CD4-positive, alpha-beta T cell (primary cell): ENCODE data around the gene RASAL2. TPM values are rescaled to one million over a fixed set of nuclear protein-coding genes. Genes with fewer than 3 reads are reported as not detected.

Experiments used
- ATAC-seq: fragments of 200-7000 bp; cut with Tn5 transposase; one replicate; pipeline ENCODE4 v1.10.0; 2022; ENCODE audit warnings: mild to moderate bottlenecking; ENCODE audit not compliant: poor library complexity
- CTCF ChIA-PET: fragments of 350-600 bp; sonication (Branson Sonifier 250); formaldehyde crosslinking; loops from one replicate; lab custom pipeline; 2021; ENCODE audit warnings: antibody characterized with exemption, inconsistent platforms; lab: Charles Lee
- POLR2A ChIA-PET: fragments of 350-600 bp; sonication (Branson Sonifier 250); formaldehyde crosslinking; loops from one replicate; lab custom pipeline; 2021; ENCODE audit warnings: antibody characterized with exemption, inconsistent platforms; lab: Charles Lee
- DNase-seq, 14 experiments: peaks; one replicate each; pipeline ENCODE4 v3.0.0-alpha.2; 2013 to 2020; ENCODE audit warnings: mixed read lengths in 2 of 14
- H3K27ac ChIP-seq, 2 donors: one replicate each; pipeline versions ENCODE4 v1.5.1 to v1.7.0; 2013; ENCODE audit warnings: low read length in 2 of 2, low read depth in 1 of 2, mild to moderate bottlenecking in 1 of 2
- H3K27me3 ChIP-seq, 2 experiments: 1 replicate in 1 of 2; 2 replicates in 1 of 2; pipeline versions ENCODE4 v1.6.1 to v1.7.0; 2013; ENCODE audit warnings: low read length in 2 of 2, control low read depth in 1 of 2, mild to moderate bottlenecking in 1 of 2, moderate library complexity in 1 of 2; ENCODE audit not compliant: insufficient read depth in 2 of 2, control insufficient read depth in 1 of 2
- H3K36me3 ChIP-seq: one replicate; pipeline ENCODE4 v1.6.1; 2013; ENCODE audit warnings: low read length, control low read depth; ENCODE audit not compliant: insufficient read depth
- H3K4me1 ChIP-seq: one replicate; pipeline ENCODE4 v1.6.1; 2013; ENCODE audit warnings: low read length, control low read depth; ENCODE audit not compliant: insufficient read depth
- H3K4me3 ChIP-seq: one replicate; pipeline ENCODE4 v1.5.1; 2013; ENCODE audit warnings: mild to moderate bottlenecking, low read length, moderate library complexity
- H3K9me3 ChIP-seq, 2 experiments: 1 replicate in 1 of 2; 2 replicates in 1 of 2; pipeline versions ENCODE4 v1.6.1 to v1.7.0; 2013; ENCODE audit warnings: low read length in 2 of 2, mild to moderate bottlenecking in 2 of 2, control low read depth in 1 of 2, moderate library complexity in 1 of 2; ENCODE audit not compliant: control insufficient read depth in 1 of 2, insufficient read depth in 1 of 2
- H3K27ac Mint-ChIP-seq: one replicate; pipeline ENCODE4 v1.8.0; 2020; ENCODE audit warnings: mixed read lengths
- H3K27me3 Mint-ChIP-seq: one replicate; pipeline ENCODE4 v1.8.0; 2021; ENCODE audit warnings: mixed read lengths
- H3K36me3 Mint-ChIP-seq: one replicate; pipeline ENCODE4 v1.8.0; 2021; ENCODE audit warnings: low read depth, mixed read lengths
- H3K4me1 Mint-ChIP-seq: one replicate; pipeline ENCODE4 v1.8.0; 2021; ENCODE audit warnings: low read depth, mixed read lengths
- H3K4me3 Mint-ChIP-seq: one replicate; pipeline ENCODE4 v1.8.0; 2020; ENCODE audit warnings: mild to moderate bottlenecking, mixed read lengths
- H3K9me3 Mint-ChIP-seq: one replicate; pipeline ENCODE4 v1.8.0; 2020; ENCODE audit warnings: mixed read lengths
- intact Hi-C, 2 experiments: fragments of 100-400 bp; cut with DNase I in 1 of 2; cut with micrococcal nuclease in 1 of 2; formaldehyde crosslinking; loops; one replicate each; pipeline versions ENCODE4 v1.15.1 to v1.9.0; 2023 to 2025; cut with DNase I, micrococcal nuclease
- total RNA-seq, 174 experiments: library from RNA in 2 of 174; stranded (reverse) in 2 of 174; gene quantifications; one replicate each; pipeline ENCODE4 v1.2.3 and lab custom pipeline; 2021 to 2026
- TF ChIP-seq, protein P1 (sequence below): fragments of 200-600 bp; IDR thresholded peaks from one replicate; pipeline ENCODE4 v1.8.0; 2022; ENCODE audit warnings: antibody characterized with exemption, mild to moderate bottlenecking

Gene RASAL2
- total RNA-seq, 2 experiments from 2014 or later: 0.03 TPM; not detected in 1

GRCh38 chr1:178232108-178232507 is 138.2 kb downstream of the RASAL2 start:
- intact Hi-C loops: no loop called here
- H3K4me3 Mint-ChIP-seq: no peak overlapping the region
- no peaks in the 10 kb centered on the region for H3K27me3 Mint-ChIP-seq
- Histone ChIP-seq H3K9me3 (peaks cover 0 to 4% of the 10 kb centered on the region in 2 experiments), H3K36me3 (no peaks in the 10 kb centered on the region), H3K4me3 (no peak overlapping the region), H3K4me1 (no peaks in the 10 kb centered on the region), H3K27me3 (no peaks in the 10 kb centered on the region), H3K27ac (no peak overlapping the region)
- H3K36me3 Mint-ChIP-seq: no peaks in the 10 kb centered on the region
- no peak for DNase-seq
- ChIA-PET CTCF (interaction anchor here (0.6 kb wide), 1 partner anchor 57 kb away, joined by 3 read pairs; no protein-coding TSS in a partner anchor), POLR2A (no interaction called here)
- no peak overlapping the region for H3K27ac Mint-ChIP-seq
- H3K4me1 Mint-ChIP-seq: no peaks in the 10 kb centered on the region
- no peak for ATAC-seq
- H3K9me3 Mint-ChIP-seq: no peaks in the 10 kb centered on the region
- TF ChIP-seq, protein P1, sequence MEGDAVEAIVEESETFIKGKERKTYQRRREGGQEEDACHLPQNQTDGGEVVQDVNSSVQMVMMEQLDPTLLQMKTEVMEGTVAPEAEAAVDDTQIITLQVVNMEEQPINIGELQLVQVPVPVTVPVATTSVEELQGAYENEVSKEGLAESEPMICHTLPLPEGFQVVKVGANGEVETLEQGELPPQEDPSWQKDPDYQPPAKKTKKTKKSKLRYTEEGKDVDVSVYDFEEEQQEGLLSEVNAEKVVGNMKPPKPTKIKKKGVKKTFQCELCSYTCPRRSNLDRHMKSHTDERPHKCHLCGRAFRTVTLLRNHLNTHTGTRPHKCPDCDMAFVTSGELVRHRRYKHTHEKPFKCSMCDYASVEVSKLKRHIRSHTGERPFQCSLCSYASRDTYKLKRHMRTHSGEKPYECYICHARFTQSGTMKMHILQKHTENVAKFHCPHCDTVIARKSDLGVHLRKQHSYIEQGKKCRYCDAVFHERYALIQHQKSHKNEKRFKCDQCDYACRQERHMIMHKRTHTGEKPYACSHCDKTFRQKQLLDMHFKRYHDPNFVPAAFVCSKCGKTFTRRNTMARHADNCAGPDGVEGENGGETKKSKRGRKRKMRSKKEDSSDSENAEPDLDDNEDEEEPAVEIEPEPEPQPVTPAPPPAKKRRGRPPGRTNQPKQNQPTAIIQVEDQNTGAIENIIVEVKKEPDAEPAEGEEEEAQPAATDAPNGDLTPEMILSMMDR: no peak

GRCh38 chr1:178232949-178233348 is 139.0 kb downstream of the RASAL2 start:
- intact Hi-C loops: no loop called here
- H3K4me3 Mint-ChIP-seq: no peak overlapping the region
- Histone ChIP-seq H3K4me3 (no peak overlapping the region), H3K27me3 (no peaks in the 10 kb centered on the region), H3K9me3 (peaks cover 0 to 4% of the 10 kb centered on the region in 2 experiments), H3K27ac (no peak overlapping the region), H3K4me1 (no peaks in the 10 kb centered on the region), H3K36me3 (no peaks in the 10 kb centered on the region)
- no peaks in the 10 kb centered on the region for H3K36me3 Mint-ChIP-seq
- H3K27ac Mint-ChIP-seq: no peak overlapping the region
- no peaks in the 10 kb centered on the region for H3K9me3 Mint-ChIP-seq
- ChIA-PET POLR2A (no interaction called here), CTCF (no interaction called here)
- TF ChIP-seq, protein P1: no peak
- no peak for ATAC-seq
- no peak for DNase-seq
- no peaks in the 10 kb centered on the region for H3K4me1 Mint-ChIP-seq
- no peaks in the 10 kb centered on the region for H3K27me3 Mint-ChIP-seq

DNA sequence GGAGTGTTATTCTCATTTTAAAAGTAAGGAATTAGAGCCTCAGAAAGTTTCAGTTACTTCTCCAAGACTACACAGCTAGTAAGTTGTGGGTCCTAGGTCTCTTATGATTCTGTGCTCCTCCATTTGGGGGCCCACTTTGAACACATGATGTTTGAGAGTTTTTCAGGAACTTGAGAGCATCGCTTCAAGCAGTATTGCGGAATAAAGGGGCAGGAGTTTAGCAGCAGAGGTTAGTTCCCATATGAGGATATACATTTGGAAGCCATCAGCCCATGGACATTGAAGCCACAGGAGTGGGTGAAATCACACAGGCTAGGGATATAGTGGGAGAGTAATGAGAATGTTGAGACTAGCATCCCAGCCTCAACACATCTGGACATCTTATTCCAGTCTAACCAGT is 143.2 kb downstream of the RASAL2 start:
- ChIA-PET POLR2A (no interaction called here), CTCF (no interaction called here)
- Mint-ChIP-seq H3K4me3 (no peak overlapping the region), H3K36me3 (no peaks in the 10 kb centered on the region), H3K27ac (no peak overlapping the region), H3K9me3 (peaks cover 4% of the 10 kb centered on the region), H3K27me3 (no peaks in the 10 kb centered on the region), H3K4me1 (no peaks in the 10 kb centered on the region)
- peaks cover 0 to 4% of the 10 kb centered on the region in 2 experiments for H3K9me3 ChIP-seq
- intact Hi-C loops: no loop called here
- no peaks in the 10 kb centered on the region for H3K27me3 ChIP-seq
- DNase-seq: no peak
- no peak overlapping the region for H3K4me3 ChIP-seq
- no peaks in the 10 kb centered on the region for H3K4me1 ChIP-seq
- TF ChIP-seq, protein P1: no peak
- ATAC-seq: no peak
- H3K27ac ChIP-seq: no peak overlapping the region
- H3K36me3 ChIP-seq: no peaks in the 10 kb centered on the region
